ENCODE measurements around the gene TMED10.

Gene TMED10

GRCh38 chr14:75208843-75209242 lies 32.4 kb upstream of the TMED10 start:
- Histone ChIP-seq H3K36me3 (ENCODE audit: control insufficient read depth, insufficient read depth, low read length) (no peaks in the 10 kb centered on the region), H3K9me3 (ENCODE audit: control insufficient read depth, insufficient read depth, low read length) (no peaks in the 10 kb centered on the region), H3K27me3 (ENCODE audit: control insufficient read depth, insufficient read depth, low read length) (no peaks in the 10 kb centered on the region), H3K4me1 (ENCODE audit: control insufficient read depth, insufficient read depth, low read length) (no peaks in the 10 kb centered on the region), H3K4me3 (ENCODE audit: low read depth, low read length) (no peak overlapping the region), H3K9ac (ENCODE audit: low read depth, low read length) (no peak overlapping the region)

GRCh38 chr14:75206190-75206589 lies 29.8 kb upstream of the TMED10 start:
- no peaks in the 10 kb centered on the region for H3K4me1 ChIP-seq (ENCODE audit: control insufficient read depth, insufficient read depth, low read length)
- no peak overlapping the region for H3K9ac ChIP-seq (ENCODE audit: low read depth, low read length)
- H3K4me3 ChIP-seq (ENCODE audit: low read depth, low read length) = no peak overlapping the region
- no peaks in the 10 kb centered on the region for H3K27me3 ChIP-seq (ENCODE audit: control insufficient read depth, insufficient read depth, low read length)
- H3K9me3 ChIP-seq (ENCODE audit: control insufficient read depth, insufficient read depth, low read length) = no peaks in the 10 kb centered on the region
- H3K36me3 ChIP-seq (ENCODE audit: control insufficient read depth, insufficient read depth, low read length) = no peaks in the 10 kb centered on the region

GRCh38 chr14:75205591-75205990 lies 29.2 kb upstream of the TMED10 start:
- Histone ChIP-seq H3K9me3 (ENCODE audit: control insufficient read depth, insufficient read depth, low read length) (no peaks in the 10 kb centered on the region), H3K4me3 (ENCODE audit: low read depth, low read length) (no peak overlapping the region), H3K4me1 (ENCODE audit: control insufficient read depth, insufficient read depth, low read length) (no peaks in the 10 kb centered on the region), H3K27me3 (ENCODE audit: control insufficient read depth, insufficient read depth, low read length) (no peaks in the 10 kb centered on the region), H3K36me3 (ENCODE audit: control insufficient read depth, insufficient read depth, low read length) (no peaks in the 10 kb centered on the region), H3K9ac (ENCODE audit: low read depth, low read length) (no peak overlapping the region)

- Histone ChIP-seq H3K4me3 (ENCODE audit: low read depth, low read length) (no peak overlapping the region), H3K4me1 (ENCODE audit: control insufficient read depth, insufficient read depth, low read length) (no peaks in the 10 kb centered on the region), H3K27me3 (ENCODE audit: control insufficient read depth, insufficient read depth, low read length) (no peaks in the 10 kb centered on the region), H3K9me3 (ENCODE audit: control insufficient read depth, insufficient read depth, low read length) (no peaks in the 10 kb centered on the region), H3K36me3 (ENCODE audit: control insufficient read depth, insufficient read depth, low read length) (no peaks in the 10 kb centered on the region), H3K9ac (ENCODE audit: low read depth, low read length) (no peak overlapping the region)
Measured at GRCh38 chr14:75204116-75204515, 27.7 kb upstream of the TMED10 start.

GRCh38 chr14:75202657-75203056 lies 26.2 kb upstream of the TMED10 start:
- no peaks in the 10 kb centered on the region for H3K27me3 ChIP-seq (ENCODE audit: control insufficient read depth, insufficient read depth, low read length)
- H3K9ac ChIP-seq (ENCODE audit: low read depth, low read length) = no peak overlapping the region
- no peaks in the 10 kb centered on the region for H3K9me3 ChIP-seq (ENCODE audit: control insufficient read depth, insufficient read depth, low read length)
- no peaks in the 10 kb centered on the region for H3K4me1 ChIP-seq (ENCODE audit: control insufficient read depth, insufficient read depth, low read length)
- H3K4me3 ChIP-seq (ENCODE audit: low read depth, low read length) = no peak overlapping the region
- H3K36me3 ChIP-seq (ENCODE audit: control insufficient read depth, insufficient read depth, low read length) = no peaks in the 10 kb centered on the region

GRCh38 chr14:75201087-75201486 lies 24.7 kb upstream of the TMED10 start:
- no peaks in the 10 kb centered on the region for H3K27me3 ChIP-seq (ENCODE audit: control insufficient read depth, insufficient read depth, low read length)
- H3K4me3 ChIP-seq (ENCODE audit: low read depth, low read length) = no peak overlapping the region
- H3K9ac ChIP-seq (ENCODE audit: low read depth, low read length) = no peak overlapping the region

GRCh38 chr14:75200451-75200850 lies 24.0 kb upstream of the TMED10 start:
- Histone ChIP-seq H3K4me3 (ENCODE audit: low read depth, low read length) (no peak overlapping the region), H3K4me1 (ENCODE audit: control insufficient read depth, insufficient read depth, low read length) (no peaks in the 10 kb centered on the region)

More at GRCh38 chr14:75201087-75201486, 24.7 kb upstream of the TMED10 start:
- Histone ChIP-seq H3K9me3 (ENCODE audit: control insufficient read depth, insufficient read depth, low read length) (no peaks in the 10 kb centered on the region), H3K36me3 (ENCODE audit: control insufficient read depth, insufficient read depth, low read length) (no peaks in the 10 kb centered on the region), H3K4me1 (ENCODE audit: control insufficient read depth, insufficient read depth, low read length) (no peaks in the 10 kb centered on the region)

GRCh38 chr14:75198291-75198933 lies 22.0 kb upstream of the TMED10 start:
- H3K36me3 ChIP-seq (ENCODE audit: control insufficient read depth, insufficient read depth, low read length) = no peaks in the 10 kb centered on the region
- no peak overlapping the region for H3K4me3 ChIP-seq (ENCODE audit: low read depth, low read length)
- H3K9me3 ChIP-seq (ENCODE audit: control insufficient read depth, insufficient read depth, low read length) = no peaks in the 10 kb centered on the region
- H3K27me3 ChIP-seq (ENCODE audit: control insufficient read depth, insufficient read depth, low read length) = no peaks in the 10 kb centered on the region
- H3K9ac ChIP-seq (ENCODE audit: low read depth, low read length) = no peak overlapping the region
- H3K4me1 ChIP-seq (ENCODE audit: control insufficient read depth, insufficient read depth, low read length) = no peaks in the 10 kb centered on the region

More at GRCh38 chr14:75200451-75200850, 24.0 kb upstream of the TMED10 start:
- no peak overlapping the region for H3K9ac ChIP-seq (ENCODE audit: low read depth, low read length)
- H3K27me3 ChIP-seq (ENCODE audit: control insufficient read depth, insufficient read depth, low read length) = no peaks in the 10 kb centered on the region
- no peaks in the 10 kb centered on the region for H3K9me3 ChIP-seq (ENCODE audit: control insufficient read depth, insufficient read depth, low read length)
- no peaks in the 10 kb centered on the region for H3K36me3 ChIP-seq (ENCODE audit: control insufficient read depth, insufficient read depth, low read length)

GRCh38 chr14:75197338-75197737 lies 20.9 kb upstream of the TMED10 start:
- Histone ChIP-seq H3K4me3 (ENCODE audit: low read depth, low read length) (no peak overlapping the region), H3K9ac (ENCODE audit: low read depth, low read length) (no peak overlapping the region), H3K27me3 (ENCODE audit: control insufficient read depth, insufficient read depth, low read length) (no peaks in the 10 kb centered on the region), H3K9me3 (ENCODE audit: control insufficient read depth, insufficient read depth, low read length) (no peaks in the 10 kb centered on the region), H3K36me3 (ENCODE audit: control insufficient read depth, insufficient read depth, low read length) (no peaks in the 10 kb centered on the region), H3K4me1 (ENCODE audit: control insufficient read depth, insufficient read depth, low read length) (no peaks in the 10 kb centered on the region)

- Histone ChIP-seq H3K4me1 (ENCODE audit: control insufficient read depth, insufficient read depth, low read length) (no peaks in the 10 kb centered on the region), H3K9me3 (ENCODE audit: control insufficient read depth, insufficient read depth, low read length) (no peaks in the 10 kb centered on the region), H3K27me3 (ENCODE audit: control insufficient read depth, insufficient read depth, low read length) (no peaks in the 10 kb centered on the region), H3K4me3 (ENCODE audit: low read depth, low read length) (no peak overlapping the region), H3K36me3 (ENCODE audit: control insufficient read depth, insufficient read depth, low read length) (no peaks in the 10 kb centered on the region), H3K9ac (ENCODE audit: low read depth, low read length) (no peak overlapping the region)
Measured at GRCh38 chr14:75196468-75196867, 20.1 kb upstream of the TMED10 start.

- Histone ChIP-seq H3K9ac (ENCODE audit: low read depth, low read length) (no peak overlapping the region), H3K4me1 (ENCODE audit: control insufficient read depth, insufficient read depth, low read length) (no peaks in the 10 kb centered on the region), H3K9me3 (ENCODE audit: control insufficient read depth, insufficient read depth, low read length) (no peaks in the 10 kb centered on the region), H3K36me3 (ENCODE audit: control insufficient read depth, insufficient read depth, low read length) (no peaks in the 10 kb centered on the region), H3K27me3 (ENCODE audit: control insufficient read depth, insufficient read depth, low read length) (no peaks in the 10 kb centered on the region), H3K4me3 (ENCODE audit: low read depth, low read length) (no peak overlapping the region)
Measured at GRCh38 chr14:75196064-75196463, 19.7 kb upstream of the TMED10 start.

- Histone ChIP-seq H3K4me3 (ENCODE audit: low read depth, low read length) (no peak overlapping the region), H3K9me3 (ENCODE audit: control insufficient read depth, insufficient read depth, low read length) (no peaks in the 10 kb centered on the region), H3K4me1 (ENCODE audit: control insufficient read depth, insufficient read depth, low read length) (no peaks in the 10 kb centered on the region), H3K9ac (ENCODE audit: low read depth, low read length) (no peak overlapping the region), H3K27me3 (ENCODE audit: control insufficient read depth, insufficient read depth, low read length) (no peaks in the 10 kb centered on the region), H3K36me3 (ENCODE audit: control insufficient read depth, insufficient read depth, low read length) (no peaks in the 10 kb centered on the region)
Measured at GRCh38 chr14:75191100-75191499, 14.7 kb upstream of the TMED10 start.
